ENCODE results near the gene PPP1R3C.

- TF ChIP-seq CTCF (IDR thresholded peaks at IDR 0.05) (no peak), POLR2A (IDR thresholded peaks at IDR 0.05) (no peak)
These were observed 47.6 kb upstream of the PPP1R3C start for GRCh38 chr10:91680487-91680886.
